SK-N-SH (cell line): Measurements from ENCODE around the gene ZNF621. TPM values are rescaled to one million over a fixed set of nuclear protein-coding genes. Genes with fewer than 3 reads are reported as not detected.

Experiments
- CTCF ChIA-PET: fragments of 300-600, 350-600 bp; formaldehyde crosslinking; extraction: SDS; loops from one replicate; lab custom pipeline; 2021; lab: Yijun Ruan, JAX
- POLR2A ChIA-PET: fragments of 350-600 bp; sonication (Branson Sonifier 250); formaldehyde crosslinking; extraction: SDS; loops from one replicate; lab custom pipeline; 2020; ENCODE audit warnings: antibody characterized with exemption, inconsistent platforms; lab: Yijun Ruan, JAX
- DNase-seq: peaks from one replicate; pipeline ENCODE4 v3.0.0; 2012
- H2AFZ ChIP-seq: fragments of 200-600 bp; sonication (generic); 2 replicates; pipeline ENCODE4 v1.8.1; 2016; ENCODE audit warnings: antibody characterized with exemption, mild to moderate bottlenecking, low read depth
- H3F3A ChIP-seq: fragments of 200-600 bp; sonication (generic); replicated peaks from 2 replicates; pipeline ENCODE3; 2016; ENCODE audit warnings: antibody characterized with exemption, mild to moderate bottlenecking; ENCODE audit not compliant: insufficient read depth
- H3K27ac ChIP-seq, 2 experiments: fragments of 200-500 bp in 1 of 2; fragments of 200-600 bp in 1 of 2; sonication (Bioruptor generic) in 1 of 2; sonication (generic), shearing (Covaris generic) in 1 of 2; 2 replicates each; pipeline versions ENCODE4 v1.5.1 to v1.6.1; 2014 to 2016; ENCODE audit warnings: low read depth in 2 of 2, inconsistent platforms in 1 of 2, low read length in 1 of 2, mild to moderate bottlenecking in 1 of 2, mixed read lengths in 1 of 2
- H3K27me3 ChIP-seq: fragments of 200-600 bp; sonication (generic), shearing (Covaris generic); 2 replicates; pipeline ENCODE4 v1.6.1; 2016; ENCODE audit warnings: mixed run types; ENCODE audit not compliant: insufficient read depth
- H3K36me3 ChIP-seq, 2 experiments: fragments of 200-500 bp in 1 of 2; fragments of 200-600 bp in 1 of 2; sonication (Bioruptor generic) in 1 of 2; sonication (generic) in 1 of 2; replicated peaks in 1 of 2; 2 replicates each; pipeline versions ENCODE3 to v1.5.1; 2014 to 2016; ENCODE audit warnings: low read length in 1 of 2, mild to moderate bottlenecking in 1 of 2; ENCODE audit not compliant: insufficient read depth in 2 of 2, control insufficient read depth in 1 of 2
- H3K4me1 ChIP-seq, 2 experiments: fragments of 200-500 bp in 1 of 2; fragments of 200-600 bp in 1 of 2; sonication (Bioruptor generic) in 1 of 2; sonication (generic), shearing (Covaris generic) in 1 of 2; 2 replicates each; pipeline versions ENCODE4 v1.5.1 to v1.6.1; 2014 to 2016; ENCODE audit warnings: low read depth in 1 of 2, low read length in 1 of 2, mixed run types in 1 of 2; ENCODE audit not compliant: insufficient read depth in 2 of 2, control insufficient read depth in 1 of 2
- H3K4me2 ChIP-seq: fragments of 200-600 bp; sonication (generic), shearing (Covaris generic); 2 replicates; pipeline ENCODE4 v1.6.1; 2017; ENCODE audit warnings: mixed run types
- H3K4me3 ChIP-seq, 2 experiments: fragments of 200-500 bp in 1 of 2; fragments of 200-600 bp in 1 of 2; sonication (Bioruptor generic) in 1 of 2; sonication (generic), shearing (Covaris generic) in 1 of 2; 2 replicates each; pipeline versions ENCODE4 v1.5.1 to v1.8.1; 2014 to 2016; ENCODE audit warnings: low read depth in 2 of 2, inconsistent platforms in 1 of 2, low read length in 1 of 2, mild to moderate bottlenecking in 1 of 2, mixed read lengths in 1 of 2, moderate library complexity in 1 of 2
- H3K79me2 ChIP-seq: fragments of 200-600 bp; sonication (generic); 2 replicates; pipeline ENCODE4 v1.8.1; 2017; ENCODE audit warnings: mild to moderate bottlenecking; ENCODE audit not compliant: insufficient read depth
- H3K9ac ChIP-seq: fragments of 200-600 bp; sonication (generic); 2 replicates; pipeline ENCODE4 v1.6.1; 2017; ENCODE audit warnings: mixed run types
- H3K9me2 ChIP-seq: fragments of 200-600 bp; sonication (generic); 2 replicates; pipeline ENCODE4 v1.6.1; 2017; ENCODE audit warnings: mixed run types
- H3K9me3 ChIP-seq: fragments of 200-600 bp; sonication (generic); 2 replicates; pipeline ENCODE4 v1.6.1; 2017; ENCODE audit warnings: mixed run types, mild to moderate bottlenecking, moderate library complexity
- H4K20me1 ChIP-seq: fragments of 200-600 bp; sonication (generic); 2 replicates; pipeline ENCODE4 v1.6.1; 2017; ENCODE audit warnings: mild to moderate bottlenecking, mixed run types; ENCODE audit not compliant: insufficient read depth
- JUND ChIP-seq: IDR thresholded peaks from 2 replicates; pipeline ENCODE4 v1.4.0; 2012
- MXI1 ChIP-seq: IDR thresholded peaks from 2 replicates; pipeline ENCODE4 v1.6.1; 2012; ENCODE audit warnings: mild to moderate bottlenecking, low read depth, low read length, improper control_type of control experiment
- NFIC ChIP-seq: IDR thresholded peaks from 2 replicates; pipeline ENCODE4 v1.4.0; 2012; ENCODE audit warnings: borderline replicate concordance
- RXRA ChIP-seq: IDR thresholded peaks from 2 replicates; pipeline ENCODE4 v1.4.0; 2012; ENCODE audit warnings: low read depth, mild to moderate bottlenecking, borderline replicate concordance
- SMC3 ChIP-seq: IDR thresholded peaks from 2 replicates; pipeline ENCODE4 v1.6.1; 2012; ENCODE audit warnings: low read depth, low read length, improper control_type of control experiment
- TCF12 ChIP-seq: IDR thresholded peaks from 2 replicates; pipeline ENCODE4 v1.4.0; 2012
- WGBS: methylation state at CpG from one replicate; pipeline ENCODE4 v1.1.6; 2017; ENCODE audit warnings: low lambda C conversion rate; 5-methylcytosine and 5-hydroxymethylcytosine counted together
- polyA plus RNA-seq, 3 experiments: library from polyadenylated mRNA; depleted of rRNA; stranded (reverse); fragments of >200 nt; gene quantifications; 2 replicates each; pipeline ENCODE4 v1.2.3, GENCODE V29; 2012
- TF ChIP-seq, protein P1 (sequence below): IDR thresholded peaks from 2 replicates; pipeline ENCODE4 v1.4.0; 2012; ENCODE audit warnings: low read depth, borderline replicate concordance
- TF ChIP-seq, protein P2 (sequence below): fragments of 200-600 bp; sonication (generic); IDR thresholded peaks from 2 replicates; pipeline ENCODE4 v1.6.1; 2017; ENCODE audit warnings: antibody characterized with exemption, mild to moderate bottlenecking, moderate library complexity

Gene ZNF621
- polyA plus RNA-seq, 1 of the 3 experiments (the other 2 are of a cell fraction), result 10.3 TPM

DNA sequence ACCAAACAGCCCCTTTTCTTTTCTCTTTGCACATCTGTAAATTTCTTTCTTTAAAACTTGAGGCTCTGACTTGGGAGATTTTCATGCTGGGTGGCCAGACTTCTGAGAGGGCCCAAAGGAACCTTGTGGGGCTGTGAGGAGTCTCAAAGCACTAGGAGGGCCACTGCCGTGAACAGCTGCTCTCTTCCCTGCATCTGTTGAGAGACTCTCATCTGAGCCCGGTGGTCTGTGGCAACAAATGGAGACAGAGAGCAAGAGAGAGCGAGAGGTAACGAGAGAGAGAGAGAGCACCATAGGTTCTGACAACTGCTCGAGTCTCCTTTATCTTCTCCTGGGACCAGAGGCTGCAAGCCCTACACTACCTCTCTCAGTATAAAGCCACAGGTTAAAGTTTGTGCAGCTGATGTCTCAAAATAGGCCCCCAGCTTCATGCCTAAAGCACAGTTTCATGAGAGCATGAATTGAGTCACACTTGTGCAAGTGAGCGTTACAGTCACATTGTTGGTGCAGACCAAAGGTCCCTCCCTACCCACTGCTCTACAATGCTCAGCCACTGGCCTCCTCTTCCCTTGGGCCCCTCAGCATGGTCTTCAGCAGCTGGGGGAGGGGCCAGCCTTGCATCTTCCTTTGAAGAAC, 60.7 kb downstream of the ZNF621 start:
- no peaks in the 10 kb centered on the region for H3K9me2 ChIP-seq
- H3K9ac ChIP-seq, result no peak overlapping the region
- H3K4me3 ChIP-seq, result no peak overlapping the region
- H4K20me1 ChIP-seq, result no peaks in the 10 kb centered on the region
- TF ChIP-seq NFIC, result no peak
- no peak for TF ChIP-seq JUND
- TF ChIP-seq, protein P1, sequence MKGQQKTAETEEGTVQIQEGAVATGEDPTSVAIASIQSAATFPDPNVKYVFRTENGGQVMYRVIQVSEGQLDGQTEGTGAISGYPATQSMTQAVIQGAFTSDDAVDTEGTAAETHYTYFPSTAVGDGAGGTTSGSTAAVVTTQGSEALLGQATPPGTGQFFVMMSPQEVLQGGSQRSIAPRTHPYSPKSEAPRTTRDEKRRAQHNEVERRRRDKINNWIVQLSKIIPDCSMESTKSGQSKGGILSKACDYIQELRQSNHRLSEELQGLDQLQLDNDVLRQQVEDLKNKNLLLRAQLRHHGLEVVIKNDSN, result no peak
- no peak for TF ChIP-seq RXRA
- no peaks in the 10 kb centered on the region; the same call in 1 of the 2 replicates for H3K27me3 ChIP-seq
- POLR2A ChIA-PET, result interaction anchor here (0.8 to 4.9 kb wide), 2 partner anchors 128 to 614 kb away, joined by 3 to 34 read pairs; partner anchors contain the start of gene CTNNB1
- H2AFZ ChIP-seq, result no peak overlapping the region
- H3K36me3 ChIP-seq, result no peaks in the 10 kb centered on the region
- no peaks in the 10 kb centered on the region for H3K9me3 ChIP-seq
- peak overlapping the region in 1 of 2 experiments; percentile 94; a peak in 2 of 4 replicates for H3K27ac ChIP-seq
- 85% methylated on average over 6 of the region's 6 CpGs for whole genome bisulfite sequencing
- H3K79me2 ChIP-seq, result no peaks in the 10 kb centered on the region
- DNase-seq, result no peak
- H3K4me2 ChIP-seq, result no peak overlapping the region
- peaks cover 0 to 22% of the 10 kb centered on the region in 2 experiments; a peak in 2 of 4 replicates for H3K4me1 ChIP-seq
- H3F3A ChIP-seq, result no peaks in the 10 kb centered on the region
- CTCF ChIA-PET, result interaction anchor here (0.7 to 8.1 kb wide), 37 partner anchors 16 to 1610 kb away, joined by 3 to 136 read pairs (median 3); partner anchors contain the start of gene CTNNB1

DNA sequence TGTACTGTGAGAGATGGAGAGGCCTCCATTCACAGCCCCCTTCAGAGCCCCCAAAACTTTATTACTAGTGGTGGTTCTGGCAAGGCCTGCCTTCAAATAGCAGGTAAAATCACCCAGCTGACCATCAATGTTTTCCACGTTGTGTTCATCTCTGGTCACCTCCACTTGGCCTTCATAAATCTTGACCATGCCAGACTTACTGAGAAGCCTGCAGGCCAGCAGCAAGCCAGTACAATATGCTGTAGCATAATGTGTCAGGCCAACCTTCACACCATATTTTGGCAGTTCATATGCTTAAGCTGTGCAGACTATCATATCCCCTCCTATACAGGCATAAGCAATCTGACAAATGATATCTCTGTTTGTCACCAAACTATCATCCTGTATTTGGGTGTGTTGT, 62.1 kb downstream of the ZNF621 start:
- 80% methylated on average over 1 of the region's 1 CpG for WGBS
- ChIA-PET POLR2A (interaction anchor here (4.9 kb wide), 1 partner anchor 613 kb away, joined by 34 read pairs; the partner anchor contains the start of gene CTNNB1), CTCF (interaction anchor here (8.1 kb wide), 1 partner anchor 614 kb away, joined by 61 read pairs; the partner anchor contains the start of gene CTNNB1)
- peaks cover 0 to 20% of the 10 kb centered on the region in 2 experiments; a peak in 2 of 4 replicates for H3K4me1 ChIP-seq
- no peaks in the 10 kb centered on the region for H3K36me3 ChIP-seq
- no peak overlapping the region for H3K4me2 ChIP-seq
- H3K9ac ChIP-seq, result no peak overlapping the region
- no peaks in the 10 kb centered on the region for H4K20me1 ChIP-seq
- no peaks in the 10 kb centered on the region; the same call in 1 of the 2 replicates for H3K27me3 ChIP-seq
- H3K4me3 ChIP-seq, result no peak overlapping the region
- no peaks in the 10 kb centered on the region for H3K79me2 ChIP-seq
- H3K9me2 ChIP-seq, result no peaks in the 10 kb centered on the region
- H2AFZ ChIP-seq, result no peak overlapping the region
- H3F3A ChIP-seq, result no peaks in the 10 kb centered on the region
- H3K27ac ChIP-seq, result no peak overlapping the region
- no peaks in the 10 kb centered on the region for H3K9me3 ChIP-seq
- DNase-seq, result no peak
- TF ChIP-seq, protein P2, sequence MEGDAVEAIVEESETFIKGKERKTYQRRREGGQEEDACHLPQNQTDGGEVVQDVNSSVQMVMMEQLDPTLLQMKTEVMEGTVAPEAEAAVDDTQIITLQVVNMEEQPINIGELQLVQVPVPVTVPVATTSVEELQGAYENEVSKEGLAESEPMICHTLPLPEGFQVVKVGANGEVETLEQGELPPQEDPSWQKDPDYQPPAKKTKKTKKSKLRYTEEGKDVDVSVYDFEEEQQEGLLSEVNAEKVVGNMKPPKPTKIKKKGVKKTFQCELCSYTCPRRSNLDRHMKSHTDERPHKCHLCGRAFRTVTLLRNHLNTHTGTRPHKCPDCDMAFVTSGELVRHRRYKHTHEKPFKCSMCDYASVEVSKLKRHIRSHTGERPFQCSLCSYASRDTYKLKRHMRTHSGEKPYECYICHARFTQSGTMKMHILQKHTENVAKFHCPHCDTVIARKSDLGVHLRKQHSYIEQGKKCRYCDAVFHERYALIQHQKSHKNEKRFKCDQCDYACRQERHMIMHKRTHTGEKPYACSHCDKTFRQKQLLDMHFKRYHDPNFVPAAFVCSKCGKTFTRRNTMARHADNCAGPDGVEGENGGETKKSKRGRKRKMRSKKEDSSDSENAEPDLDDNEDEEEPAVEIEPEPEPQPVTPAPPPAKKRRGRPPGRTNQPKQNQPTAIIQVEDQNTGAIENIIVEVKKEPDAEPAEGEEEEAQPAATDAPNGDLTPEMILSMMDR, result no peak
- no peak for TF ChIP-seq MXI1
- TF ChIP-seq SMC3, result no peak
- TF ChIP-seq TCF12, result no peak
- TF ChIP-seq, all 33 proteins: peak for 0
